CD4-positive, alpha-beta T cell treated with Interleukin-15 for 4 hours (primary cell): ENCODE results near the gene SMYD1.

ENCODE experiments used
- DNase-seq: peaks from one replicate; pipeline ENCODE4 v3.0.0-alpha.2; 2020; ENCODE audit warnings: low spot score

The SMYD1 gene

DNA sequence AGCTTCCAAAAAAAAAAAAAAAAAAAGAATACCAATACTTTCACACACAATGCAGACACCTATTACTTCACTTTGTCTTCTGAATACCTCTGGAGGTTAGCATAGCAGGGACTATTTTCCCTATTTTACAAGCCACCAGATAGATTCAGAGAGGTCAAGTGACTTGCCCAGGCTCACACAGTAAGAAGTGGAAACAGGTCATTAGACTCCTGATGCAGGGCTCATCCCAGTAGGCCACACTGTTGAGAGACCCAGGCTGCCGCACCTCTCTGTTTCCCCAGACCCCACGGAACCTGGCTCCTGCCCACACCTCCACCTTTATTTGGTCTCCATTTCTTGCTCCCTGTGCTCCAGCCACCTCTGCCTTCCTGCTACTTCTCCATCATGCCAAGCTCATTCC is 19.4 kb downstream of the SMYD1 start:
- DNase-seq = no peak

DNA sequence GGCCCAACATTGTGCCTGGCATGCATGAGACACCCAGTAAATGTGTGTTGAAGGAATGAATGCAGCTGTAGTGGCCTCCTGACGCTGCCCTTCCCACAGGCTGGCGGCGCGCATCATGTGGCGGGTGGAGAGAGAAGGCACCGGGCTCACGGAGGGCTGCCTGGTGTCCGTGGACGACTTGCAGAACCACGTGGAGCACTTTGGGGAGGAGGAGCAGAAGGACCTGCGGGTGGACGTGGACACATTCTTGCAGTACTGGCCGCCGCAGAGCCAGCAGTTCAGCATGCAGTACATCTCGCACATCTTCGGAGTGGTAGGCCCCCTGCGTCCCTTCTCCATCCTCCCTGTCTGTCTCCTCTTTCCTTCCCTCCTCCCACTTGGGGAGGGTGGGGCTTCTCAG is 20.1 kb downstream of the SMYD1 start:
- no peak for DNase-seq

- no peak for DNase-seq
Observed at GRCh38 chr2:88088999-88089398, 21.4 kb downstream of the SMYD1 start.

- DNase-seq = no peak
Observed at GRCh38 chr2:88090446-88091283, 23.0 kb downstream of the SMYD1 start.

DNA sequence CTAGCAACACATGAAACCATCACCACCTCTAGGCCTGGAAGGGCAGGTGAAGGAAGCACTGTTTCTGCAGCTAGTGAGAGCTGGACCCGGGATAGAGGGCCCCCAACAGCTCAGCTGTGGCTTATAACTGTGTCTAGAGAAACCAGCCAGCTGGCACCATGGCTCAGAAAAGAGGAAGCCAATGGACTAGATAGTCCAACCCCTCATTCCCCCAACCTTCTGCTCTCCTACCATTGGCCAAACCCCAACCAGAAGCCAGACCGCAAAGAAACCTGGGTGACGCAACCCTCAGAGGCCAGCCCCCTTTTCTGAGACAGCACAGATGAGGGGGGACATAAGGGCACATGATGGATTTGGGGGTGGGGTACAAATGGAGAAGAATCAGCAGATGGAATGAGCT is 24.3 kb downstream of the SMYD1 start:
- DNase-seq = no peak

DNA sequence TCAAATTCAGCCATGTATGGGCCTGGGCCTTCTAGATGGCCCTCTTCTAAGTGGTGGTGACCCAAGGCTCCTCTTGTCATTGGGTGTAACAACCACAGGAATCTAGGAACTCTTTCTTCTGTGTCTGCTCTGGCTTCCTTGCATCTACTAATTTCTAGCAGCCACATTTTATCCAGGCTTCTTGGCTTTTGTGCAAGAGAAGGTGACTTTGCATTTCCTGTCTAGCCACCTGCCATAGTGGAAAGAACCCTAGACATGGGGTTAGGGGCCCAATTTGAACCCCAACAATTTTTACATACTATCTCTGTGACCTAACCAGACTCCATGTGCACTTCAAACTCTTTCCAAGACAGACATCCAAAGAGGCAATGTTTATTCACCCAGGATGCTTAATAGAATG is 25.1 kb downstream of the SMYD1 start:
- DNase-seq = no peak

GRCh38 chr2:88095022-88095421 is 27.4 kb downstream of the SMYD1 start:
- DNase-seq = no peak

DNA sequence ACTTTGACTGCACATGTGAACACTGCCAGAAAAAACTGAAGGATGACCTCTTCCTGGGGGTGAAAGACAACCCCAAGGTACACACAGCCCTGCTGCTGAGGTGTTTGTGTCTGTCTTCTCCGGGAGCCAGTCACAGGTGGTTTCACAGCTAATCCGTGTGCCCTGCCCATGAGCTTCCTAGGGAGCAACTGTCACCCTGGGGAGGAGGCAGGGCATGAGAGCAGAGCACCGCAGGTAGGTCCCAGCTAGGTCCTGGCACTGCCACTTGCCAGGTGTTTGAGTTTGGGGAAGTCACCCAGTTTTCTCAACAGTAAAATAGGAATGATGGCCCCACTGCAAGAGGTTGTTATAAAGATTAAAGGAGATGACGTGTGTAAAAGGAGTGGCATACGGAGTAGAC is 29.1 kb downstream of the SMYD1 start:
- DNase-seq = no peak

DNA sequence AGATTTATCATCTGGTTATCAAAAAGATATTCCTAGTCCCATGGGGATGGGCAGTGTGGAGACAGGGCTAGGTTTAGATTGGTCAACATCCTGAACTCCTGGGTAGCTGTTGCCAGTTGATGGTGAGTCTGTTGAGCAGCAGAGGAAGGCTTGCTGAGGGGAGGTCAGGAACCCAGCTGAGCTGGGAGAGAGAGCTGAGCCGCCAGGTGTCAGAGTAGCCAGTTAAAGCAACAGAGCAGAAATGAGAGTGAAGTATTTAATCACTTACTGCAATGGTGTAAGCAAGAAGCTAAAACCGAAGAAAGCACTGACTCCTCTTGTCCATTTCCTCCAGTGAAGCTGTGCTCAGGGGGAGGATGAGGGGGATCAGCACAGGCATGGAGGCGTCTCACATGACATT is 29.6 kb downstream of the SMYD1 start:
- no peak for DNase-seq

- no peak for DNase-seq
Observed at GRCh38 chr2:88097891-88098557, 30.4 kb downstream of the SMYD1 start.

DNA sequence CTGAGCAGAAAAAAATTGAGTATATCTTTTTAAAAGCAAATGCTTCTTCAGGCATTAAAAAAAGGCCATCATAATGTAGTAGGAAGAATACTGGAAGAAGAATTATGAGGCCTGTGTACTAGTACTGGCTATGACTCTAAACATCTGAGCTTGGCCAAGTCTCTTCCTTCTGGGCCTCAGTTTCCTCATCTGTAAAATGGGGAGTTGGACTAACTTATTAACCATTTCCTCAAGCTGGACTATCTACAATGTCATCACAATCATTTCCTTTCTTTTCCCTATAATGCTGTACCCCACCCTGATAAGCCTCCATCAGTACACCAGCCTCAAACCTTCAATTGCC is 30.9 kb downstream of the SMYD1 start:
- DNase-seq = no peak

- no peak for DNase-seq
Observed at GRCh38 chr2:88099798-88100488, 32.3 kb downstream of the SMYD1 start.

DNA sequence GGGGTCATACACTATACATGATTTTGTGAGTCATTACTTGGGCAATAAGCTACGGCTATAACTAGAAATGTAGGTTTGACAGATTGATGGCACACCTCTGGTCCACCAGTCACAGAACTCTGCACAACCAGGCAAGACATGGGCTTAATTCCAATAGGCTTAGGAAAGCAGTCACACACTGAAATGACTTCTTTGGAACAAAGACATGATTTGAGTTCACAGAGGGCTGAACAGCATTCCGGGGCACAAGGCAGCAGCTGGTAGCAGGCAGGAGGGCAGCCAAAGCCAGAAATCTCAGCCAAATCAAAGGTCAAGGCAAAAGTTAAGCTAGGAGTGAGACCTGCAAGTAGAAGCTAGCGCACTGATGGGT is 32.8 kb downstream of the SMYD1 start:
- DNase-seq = no peak

DNA sequence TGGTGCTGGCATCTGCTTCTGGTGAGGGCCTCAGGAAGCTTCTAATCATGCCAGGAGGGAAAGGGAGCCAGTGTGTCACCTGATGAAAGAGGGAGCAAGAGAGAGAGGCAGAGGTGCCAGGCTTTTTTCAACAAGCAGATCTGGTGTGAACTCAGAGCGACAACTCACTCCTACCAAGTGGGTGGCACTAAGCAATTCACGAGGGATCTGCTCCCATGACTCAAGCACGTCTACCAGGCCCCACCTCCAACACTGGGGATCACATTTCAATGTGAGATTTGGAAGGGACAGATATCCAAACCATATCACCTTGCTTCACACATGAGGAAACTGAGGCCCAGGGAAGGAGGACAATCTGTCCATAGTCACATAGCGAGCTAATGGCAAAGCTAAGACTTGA is 41.2 kb downstream of the SMYD1 start:
- no peak for DNase-seq

DNA sequence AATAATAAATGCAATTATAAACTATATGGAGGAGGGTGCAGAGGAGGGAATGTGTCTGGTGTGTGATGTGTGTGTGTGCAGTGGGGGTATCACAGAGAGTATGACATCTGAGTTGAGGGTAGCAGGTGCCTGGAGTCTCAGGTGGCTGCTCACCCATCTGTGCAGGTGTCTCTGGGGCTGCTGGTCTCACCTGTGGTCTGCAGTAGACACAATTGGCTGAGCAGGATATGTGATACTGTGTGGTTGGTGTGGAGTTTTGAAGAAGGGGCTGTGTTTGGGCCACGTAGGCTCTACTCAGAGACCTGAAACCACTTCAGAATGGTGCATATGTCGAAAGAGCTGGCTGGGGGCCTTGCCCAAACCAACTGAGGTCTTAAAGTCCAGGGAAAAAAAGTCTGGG is 43.2 kb downstream of the SMYD1 start:
- no peak for DNase-seq

GRCh38 chr2:88113069-88113468 is 45.4 kb downstream of the SMYD1 start:
- DNase-seq = no peak

GRCh38 chr2:88114889-88115288 is 47.3 kb downstream of the SMYD1 start:
- no peak for DNase-seq

GRCh38 chr2:88115825-88116518 is 48.3 kb downstream of the SMYD1 start:
- no peak for DNase-seq

GRCh38 chr2:88116669-88117432 is 49.2 kb downstream of the SMYD1 start:
- DNase-seq = no peak

DNA sequence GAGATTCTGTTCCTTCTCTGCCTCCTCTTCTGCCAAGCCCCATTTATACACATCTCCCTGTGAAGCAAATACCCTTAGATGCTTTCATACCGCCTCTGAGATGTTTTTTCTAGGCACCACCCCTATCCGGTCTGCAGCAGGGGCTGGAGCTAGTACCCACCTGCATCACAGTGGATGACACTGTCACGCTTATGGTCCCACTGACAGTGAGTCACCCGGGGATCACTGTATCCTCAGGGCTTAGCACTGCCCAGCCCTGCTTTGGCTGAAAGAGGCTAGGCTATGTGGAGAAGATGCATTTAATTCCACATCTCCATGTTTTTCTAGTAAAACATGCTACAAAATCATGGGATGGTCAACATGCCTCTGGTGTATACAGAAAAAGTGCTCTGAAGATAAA is 50.3 kb downstream of the SMYD1 start:
- no peak for DNase-seq

GRCh38 chr2:88121678-88122077 is 54.1 kb downstream of the SMYD1 start:
- no peak for DNase-seq
